Activated CD4-positive, alpha-beta T cell treated with anti-CD3 and anti-CD28 coated beads, Interleukin-2, amount 50 U/mL, for 1 hour (primary cell): ENCODE measurements around the gene CEACAM5.
A peak's percentile ranks its signal among the peaks of the same experiment; 100 is the strongest.
"Not testable (repeated sequence)": the region's sequence is repeated elsewhere in the genome, so short reads cannot be mapped to it uniquely, and the experiment has no call there.

Experiments
- DNase-seq: peaks from one replicate; pipeline ENCODE4 v3.0.0-alpha.2; 2020

The CEACAM5 gene

DNA sequence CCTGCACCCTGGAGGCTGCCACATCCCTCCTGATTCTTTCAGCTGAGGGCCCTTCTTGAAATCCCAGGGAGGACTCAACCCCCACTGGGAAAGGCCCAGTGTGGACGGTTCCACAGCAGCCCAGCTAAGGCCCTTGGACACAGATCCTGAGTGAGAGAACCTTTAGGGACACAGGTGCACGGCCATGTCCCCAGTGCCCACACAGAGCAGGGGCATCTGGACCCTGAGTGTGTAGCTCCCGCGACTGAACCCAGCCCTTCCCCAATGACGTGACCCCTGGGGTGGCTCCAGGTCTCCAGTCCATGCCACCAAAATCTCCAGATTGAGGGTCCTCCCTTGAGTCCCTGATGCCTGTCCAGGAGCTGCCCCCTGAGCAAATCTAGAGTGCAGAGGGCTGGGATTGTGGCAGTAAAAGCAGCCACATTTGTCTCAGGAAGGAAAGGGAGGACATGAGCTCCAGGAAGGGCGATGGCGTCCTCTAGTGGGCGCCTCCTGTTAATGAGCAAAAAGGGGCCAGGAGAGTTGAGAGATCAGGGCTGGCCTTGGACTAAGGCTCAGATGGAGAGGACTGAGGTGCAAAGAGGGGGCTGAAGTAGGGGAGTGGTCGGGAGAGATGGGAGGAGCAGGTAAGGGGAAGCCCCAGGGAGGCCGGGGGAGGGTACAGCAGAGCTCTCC is 6.9 kb upstream of the CEACAM5 start:
- DNase-seq = no peak

DNA sequence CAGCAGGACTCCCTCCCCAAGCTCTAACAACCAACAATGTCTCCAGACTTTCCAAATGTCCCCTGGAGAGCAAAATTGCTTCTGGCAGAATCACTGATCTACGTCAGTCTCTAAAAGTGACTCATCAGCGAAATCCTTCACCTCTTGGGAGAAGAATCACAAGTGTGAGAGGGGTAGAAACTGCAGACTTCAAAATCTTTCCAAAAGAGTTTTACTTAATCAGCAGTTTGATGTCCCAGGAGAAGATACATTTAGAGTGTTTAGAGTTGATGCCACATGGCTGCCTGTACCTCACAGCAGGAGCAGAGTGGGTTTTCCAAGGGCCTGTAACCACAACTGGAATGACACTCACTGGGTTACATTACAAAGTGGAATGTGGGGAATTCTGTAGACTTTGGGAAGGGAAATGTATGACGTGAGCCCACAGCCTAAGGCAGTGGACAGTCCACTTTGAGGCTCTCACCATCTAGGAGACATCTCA is 6.2 kb upstream of the CEACAM5 start:
- DNase-seq = no peak

- no peak for DNase-seq
These were observed 4.7 kb upstream of the CEACAM5 start for GRCh38 chr19:41703602-41704293.

DNA sequence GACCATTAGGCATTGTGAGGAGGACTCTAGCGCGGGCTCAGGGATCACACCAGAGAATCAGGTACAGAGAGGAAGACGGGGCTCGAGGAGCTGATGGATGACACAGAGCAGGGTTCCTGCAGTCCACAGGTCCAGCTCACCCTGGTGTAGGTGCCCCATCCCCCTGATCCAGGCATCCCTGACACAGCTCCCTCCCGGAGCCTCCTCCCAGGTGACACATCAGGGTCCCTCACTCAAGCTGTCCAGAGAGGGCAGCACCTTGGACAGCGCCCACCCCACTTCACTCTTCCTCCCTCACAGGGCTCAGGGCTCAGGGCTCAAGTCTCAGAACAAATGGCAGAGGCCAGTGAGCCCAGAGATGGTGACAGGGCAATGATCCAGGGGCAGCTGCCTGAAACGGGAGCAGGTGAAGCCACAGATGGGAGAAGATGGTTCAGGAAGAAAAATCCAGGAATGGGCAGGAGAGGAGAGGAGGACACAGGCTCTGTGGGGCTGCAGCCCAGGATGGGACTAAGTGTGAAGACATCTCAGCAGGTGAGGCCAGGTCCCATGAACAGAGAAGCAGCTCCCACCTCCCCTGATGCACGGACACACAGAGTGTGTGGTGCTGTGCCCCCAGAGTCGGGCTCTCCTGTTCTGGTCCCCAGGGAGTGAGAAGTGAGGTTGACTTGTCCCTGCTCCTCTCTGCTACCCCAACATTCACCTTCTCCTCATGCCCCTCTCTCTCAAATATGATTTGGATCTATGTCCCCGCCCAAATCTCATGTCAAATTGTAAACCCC is 2.8 kb upstream of the CEACAM5 start:
- DNase-seq = peak; percentile 25

GRCh38 chr19:41706741-41707501 is 1.5 kb upstream of the CEACAM5 start:
- peak; percentile 69 for DNase-seq

DNA sequence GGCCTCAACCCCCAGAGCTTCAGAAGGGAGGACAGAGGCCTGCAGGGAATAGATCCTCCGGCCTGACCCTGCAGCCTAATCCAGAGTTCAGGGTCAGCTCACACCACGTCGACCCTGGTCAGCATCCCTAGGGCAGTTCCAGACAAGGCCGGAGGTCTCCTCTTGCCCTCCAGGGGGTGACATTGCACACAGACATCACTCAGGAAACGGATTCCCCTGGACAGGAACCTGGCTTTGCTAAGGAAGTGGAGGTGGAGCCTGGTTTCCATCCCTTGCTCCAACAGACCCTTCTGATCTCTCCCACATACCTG is 969 bp upstream of the CEACAM5 start:
- DNase-seq = no peak

DNA sequence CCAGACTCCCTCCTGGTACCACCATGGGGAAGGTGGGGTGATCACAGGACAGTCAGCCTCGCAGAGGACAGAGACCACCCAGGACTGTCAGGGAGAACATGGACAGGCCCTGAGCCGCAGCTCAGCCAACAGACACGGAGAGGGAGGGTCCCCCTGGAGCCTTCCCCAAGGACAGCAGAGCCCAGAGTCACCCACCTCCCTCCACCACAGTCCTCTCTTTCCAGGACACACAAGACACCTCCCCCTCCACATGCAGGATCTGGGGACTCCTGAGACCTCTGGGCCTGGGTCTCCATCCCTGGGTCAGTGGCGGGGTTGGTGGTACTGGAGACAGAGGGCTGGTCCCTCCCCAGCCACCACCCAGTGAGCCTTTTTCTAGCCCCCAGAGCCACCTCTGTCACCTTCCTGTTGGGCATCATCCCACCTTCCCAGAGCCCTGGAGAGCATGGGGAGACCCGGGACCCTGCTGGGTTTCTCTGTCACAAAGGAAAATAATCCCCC is 505 bp upstream of the CEACAM5 start:
- no peak for DNase-seq

DNA sequence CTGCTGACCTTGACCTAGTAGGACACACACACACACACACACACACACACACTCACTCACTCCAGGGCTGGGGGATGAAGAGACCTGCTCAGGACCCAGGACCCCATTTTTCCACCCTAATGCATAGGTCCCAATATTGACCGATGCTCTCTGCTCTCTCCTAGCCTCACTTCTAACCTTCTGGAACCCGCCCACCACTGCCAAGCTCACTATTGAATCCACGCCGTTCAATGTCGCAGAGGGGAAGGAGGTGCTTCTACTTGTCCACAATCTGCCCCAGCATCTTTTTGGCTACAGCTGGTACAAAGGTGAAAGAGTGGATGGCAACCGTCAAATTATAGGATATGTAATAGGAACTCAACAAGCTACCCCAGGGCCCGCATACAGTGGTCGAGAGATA is 1.1 kb downstream of the CEACAM5 start:
- not testable (repeated sequence) for DNase-seq

- no peak for DNase-seq
These were observed 1.7 kb downstream of the CEACAM5 start for GRCh38 chr19:41709951-41710645.

- no peak for DNase-seq
These were observed 3.2 kb downstream of the CEACAM5 start for GRCh38 chr19:41711376-41712261.

GRCh38 chr19:41714598-41714997 is 6.2 kb downstream of the CEACAM5 start:
- no peak for DNase-seq

GRCh38 chr19:41718761-41719160 is 10.3 kb downstream of the CEACAM5 start:
- no peak for DNase-seq

DNA sequence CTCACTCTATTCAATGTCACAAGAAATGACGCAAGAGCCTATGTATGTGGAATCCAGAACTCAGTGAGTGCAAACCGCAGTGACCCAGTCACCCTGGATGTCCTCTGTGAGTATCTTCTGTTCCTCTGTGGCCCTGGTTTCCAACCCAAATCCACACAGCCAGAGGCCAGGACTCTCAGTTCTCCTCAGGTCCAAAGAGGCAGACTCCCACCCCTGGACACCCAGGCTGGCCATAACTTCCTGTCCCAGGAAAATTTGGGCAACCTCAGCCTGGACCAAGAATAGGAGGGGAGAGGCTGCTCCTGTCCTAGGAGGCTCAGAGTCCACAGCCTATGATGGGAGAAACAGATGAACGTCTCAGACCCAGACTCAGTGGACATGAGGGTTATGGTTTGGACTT is 11.7 kb downstream of the CEACAM5 start:
- DNase-seq = no peak

DNA sequence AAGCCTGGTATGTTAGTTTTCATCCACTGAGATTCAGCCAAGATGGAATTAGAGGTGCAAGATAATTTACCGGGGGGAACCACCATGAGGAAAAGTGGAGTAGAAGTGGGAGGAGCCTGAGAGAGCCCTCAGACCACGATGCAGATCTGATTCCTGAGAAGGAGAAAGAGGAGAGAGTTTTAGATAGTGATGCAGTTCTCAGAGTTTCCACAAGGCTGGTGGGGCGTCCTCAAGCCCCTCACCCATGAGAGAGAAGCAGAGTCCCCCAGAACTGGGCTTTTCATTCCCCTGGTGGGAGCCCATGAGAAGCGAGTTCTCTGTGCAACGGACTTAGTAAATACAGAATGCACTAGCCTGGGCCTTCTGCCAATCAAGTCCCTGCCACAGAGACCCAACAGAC is 18.1 kb downstream of the CEACAM5 start:
- no peak for DNase-seq

GRCh38 chr19:41734156-41734555 is 25.7 kb downstream of the CEACAM5 start:
- no peak for DNase-seq

- no peak for DNase-seq
These were observed 26.2 kb downstream of the CEACAM5 start for GRCh38 chr19:41734585-41734984.

DNA sequence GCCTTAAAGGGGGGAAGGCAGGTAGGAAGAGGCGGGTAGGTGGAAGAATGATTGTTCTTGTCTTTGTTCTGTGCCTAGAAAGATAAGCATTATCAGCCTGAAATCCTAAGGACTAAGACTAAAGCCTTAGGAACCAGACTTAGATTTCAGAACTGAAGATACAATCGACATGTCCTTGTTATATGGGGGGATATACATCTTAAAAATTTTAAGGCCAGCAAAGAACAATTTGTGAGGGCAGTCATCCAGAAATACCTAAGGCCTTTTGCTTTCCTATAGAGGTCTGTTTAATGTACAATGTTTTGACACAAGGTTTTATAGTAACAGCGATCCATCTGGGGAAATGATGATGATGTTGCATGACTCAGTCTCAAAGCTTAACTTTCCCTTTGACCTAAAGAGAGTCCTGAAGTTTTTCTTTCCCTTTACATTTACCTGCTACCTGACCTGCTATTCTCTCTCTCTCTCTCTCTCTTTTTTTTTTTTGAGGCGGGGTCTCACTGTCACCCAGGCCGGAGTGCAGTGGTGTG is 26.7 kb downstream of the CEACAM5 start:
- no peak for DNase-seq

DNA sequence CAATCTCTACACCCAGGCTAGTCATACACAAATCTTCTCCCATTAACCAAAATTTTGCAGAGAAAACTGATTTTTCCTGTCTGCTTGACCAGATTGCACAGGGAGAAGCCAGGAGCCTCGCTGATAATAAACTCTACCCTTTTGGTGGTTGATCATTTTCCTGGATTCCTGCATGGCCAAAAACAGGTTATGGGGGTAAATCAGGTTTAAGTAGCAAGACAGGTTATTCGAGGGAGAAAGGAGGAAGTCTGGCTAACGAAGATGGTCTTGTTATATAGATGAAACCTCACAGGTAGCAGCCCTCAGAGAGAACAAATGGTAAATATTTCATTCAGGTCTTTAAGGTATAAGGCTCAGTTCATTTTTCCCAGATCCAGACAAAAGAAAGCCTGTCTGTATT is 30.9 kb downstream of the CEACAM5 start:
- DNase-seq = no peak

DNA sequence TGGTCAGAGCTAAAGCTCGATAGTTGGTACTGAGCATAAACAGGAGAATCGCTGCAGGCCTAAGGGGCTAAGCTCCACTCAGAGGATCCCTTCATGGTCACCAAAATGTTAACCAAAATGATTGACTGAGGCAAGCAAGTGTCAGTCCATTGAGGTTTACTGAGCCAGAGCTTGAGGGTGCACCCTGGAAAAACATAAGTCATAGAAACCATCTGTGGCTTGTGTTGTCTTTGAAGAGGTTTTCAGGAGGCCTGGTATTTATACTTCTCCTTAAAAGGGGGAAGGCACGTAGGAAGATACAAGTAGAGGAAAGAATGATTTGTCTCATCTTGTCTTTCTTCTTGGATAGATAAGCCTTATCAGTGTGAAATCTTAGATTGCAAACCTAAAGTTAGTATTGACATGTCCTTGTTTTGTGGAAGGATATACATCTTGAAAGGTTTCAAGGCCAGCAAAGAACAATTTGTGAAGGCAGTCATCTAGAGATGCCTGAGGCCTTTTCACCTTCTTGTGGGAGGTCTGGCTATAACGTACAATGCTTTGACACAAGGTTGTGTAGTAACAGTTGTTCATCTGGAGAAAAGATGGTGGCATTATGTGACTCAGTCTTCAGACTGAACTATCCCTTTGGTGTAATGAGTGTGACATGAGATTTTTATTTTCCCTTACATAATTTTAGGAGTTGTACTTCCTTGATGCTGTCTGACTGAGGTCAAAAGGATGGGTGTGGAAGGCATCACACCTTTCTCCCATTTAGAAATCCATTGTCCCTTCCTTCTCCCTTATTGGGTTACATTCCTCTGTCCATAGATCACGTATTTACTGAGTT is 32.2 kb downstream of the CEACAM5 start:
- no peak for DNase-seq

GRCh38 chr19:41741244-41741554 is 32.8 kb downstream of the CEACAM5 start:
- no peak for DNase-seq
